Smooth muscle cell (in vitro differentiated cells): ENCODE data around the gene PTDSS2. TPM values are rescaled to one million over a fixed set of nuclear protein-coding genes. Genes with fewer than 3 reads are reported as not detected.
A peak's percentile ranks its signal among the peaks of the same experiment; 100 is the strongest.

Experiments used
- DNase-seq: peaks from one replicate; lab custom pipeline; 2025; ENCODE audit not compliant: unreplicated experiment; lab: John Stamatoyannopoulos, UW
- H2AFZ ChIP-seq: fragments of 200-600 bp; sonication (generic); 2 replicates; pipeline ENCODE4 v1.6.0; 2016; ENCODE audit warnings: antibody characterized with exemption, low read depth, mild to moderate bottlenecking
- H3F3A ChIP-seq: fragments of 200-600 bp; sonication (generic); 2 replicates; pipeline ENCODE4 v1.6.0; 2017; ENCODE audit warnings: antibody characterized with exemption, low read depth
- H3K27ac ChIP-seq: fragments of 200-600 bp; sonication (generic); 2 replicates; pipeline ENCODE4 v1.5.1; 2016; ENCODE audit warnings: low read depth, mild to moderate bottlenecking
- H3K27me3 ChIP-seq: fragments of 200-600 bp; sonication (generic); 2 replicates; pipeline ENCODE4 v1.6.1; 2016; ENCODE audit warnings: low read depth, mild to moderate bottlenecking
- H3K36me3 ChIP-seq: fragments of 200-600 bp; sonication (generic); 2 replicates; pipeline ENCODE4 v1.5.1; 2016; ENCODE audit warnings: low read depth
- H3K4me1 ChIP-seq: fragments of 200-600 bp; sonication (generic); 2 replicates; pipeline ENCODE4 v1.5.1; 2016; ENCODE audit warnings: low read depth
- H3K4me2 ChIP-seq: fragments of 200-600 bp; sonication (generic); 2 replicates; pipeline ENCODE4 v1.6.0; 2016; ENCODE audit warnings: mild to moderate bottlenecking
- H3K4me3 ChIP-seq: fragments of 200-600 bp; sonication (generic); 2 replicates; pipeline ENCODE4 v1.5.1; 2016; ENCODE audit warnings: mild to moderate bottlenecking
- H3K79me2 ChIP-seq: fragments of 200-600 bp; sonication (generic); 2 replicates; pipeline ENCODE4 v1.6.0; 2016; ENCODE audit warnings: low read depth, mild to moderate bottlenecking
- H3K9ac ChIP-seq: fragments of 200-600 bp; sonication (generic); 2 replicates; pipeline ENCODE4 v1.6.0; 2016; ENCODE audit warnings: low read depth
- H3K9me3 ChIP-seq: fragments of 200-600 bp; sonication (generic); replicated peaks from 2 replicates; pipeline ENCODE4 v1.5.1; 2016; ENCODE audit warnings: low read depth
- H4K20me1 ChIP-seq: fragments of 200-600 bp; sonication (generic); 2 replicates; pipeline ENCODE4 v1.6.0; 2016; ENCODE audit warnings: low read depth
- CTCF ChIP-seq: fragments of 200-600 bp; sonication (generic); IDR thresholded peaks from 2 replicates; pipeline ENCODE4 v1.5.1; 2017; ENCODE audit warnings: borderline replicate concordance, mild to moderate bottlenecking, antibody characterized with exemption; ENCODE audit not compliant: insufficient read depth, poor library complexity, severe bottlenecking
- WGBS: methylation state at CpG from one replicate; pipeline ENCODE4 v1.1.7; 2016; ENCODE audit warnings: low lambda C conversion rate; 5-methylcytosine and 5-hydroxymethylcytosine counted together
- polyA plus RNA-seq: library from polyadenylated mRNA; unstranded; fragments of >200 nt; fragmentation: Nextera tagmentation; extraction: Ambion mirVana; gene quantifications from 2 replicates; pipeline ENCODE4 v1.2.1, GENCODE V29; 2016
- total RNA-seq: library from RNA; depleted of rRNA; stranded (reverse); fragments of >200 nt; gene quantifications from 2 replicates; pipeline ENCODE4 v1.2.3, GENCODE V29; 2014

Gene PTDSS2
- total and polyA plus RNA-seq, 2 experiments from 2014 or later, result 15.2 to 25.2 TPM

GRCh38 chr11:532527-532985 is 82.5 kb downstream of the PTDSS2 start:
- 94% methylated on average over 21 of the region's 23 CpGs for WGBS
- Histone ChIP-seq H3K9ac (no peak overlapping the region), H2AFZ (no peak overlapping the region), H4K20me1 (peaks cover 35% of the 10 kb centered on the region), H3K79me2 (peaks cover 16% of the 10 kb centered on the region), H3K4me2 (no peak overlapping the region), H3K9me3 (no peaks in the 10 kb centered on the region), H3K27ac (no peak overlapping the region), H3K36me3 (no peaks in the 10 kb centered on the region), H3K27me3 (no peaks in the 10 kb centered on the region), H3K4me1 (peaks cover 2% of the 10 kb centered on the region), H3K4me3 (no peak overlapping the region), H3F3A (no peaks in the 10 kb centered on the region)
- DNase-seq, result no peak
- no peak for TF ChIP-seq CTCF

DNA sequence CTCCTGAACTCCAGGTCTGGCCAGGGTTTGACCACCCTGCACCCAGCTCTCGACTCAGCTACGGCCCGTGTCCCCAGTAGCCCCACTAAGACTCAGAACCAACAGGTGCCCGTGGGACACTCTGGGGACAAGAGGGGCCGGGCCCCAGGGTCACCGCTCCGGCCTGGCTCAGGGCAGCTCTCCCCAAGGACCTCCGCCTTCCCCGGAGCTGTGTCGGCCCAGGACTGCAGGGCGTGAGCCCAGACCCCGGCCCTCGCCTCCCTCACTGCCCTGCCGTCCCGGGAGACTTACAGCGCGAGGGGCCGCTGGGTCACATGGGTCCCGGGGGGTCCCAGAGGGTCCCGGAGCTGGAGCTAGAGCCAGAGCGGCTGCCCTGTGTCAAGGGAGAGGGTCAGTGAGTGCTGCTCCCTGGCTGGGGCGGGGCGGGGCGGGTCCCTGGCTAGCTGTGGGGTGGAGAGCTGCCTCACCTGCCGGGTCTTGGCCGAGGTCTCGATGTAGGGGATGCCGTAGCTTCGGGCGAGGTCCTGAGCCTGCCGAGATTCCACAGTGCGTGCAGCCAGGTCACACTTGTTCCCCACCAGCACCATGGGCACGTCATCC is 83.0 kb downstream of the PTDSS2 start:
- Histone ChIP-seq H3K9ac (no peak overlapping the region), H3F3A (no peaks in the 10 kb centered on the region), H3K27ac (no peak overlapping the region), H3K9me3 (no peaks in the 10 kb centered on the region), H3K36me3 (no peaks in the 10 kb centered on the region), H3K4me2 (no peak overlapping the region), H2AFZ (no peak overlapping the region), H3K79me2 (peaks cover 16% of the 10 kb centered on the region), H3K4me3 (no peak overlapping the region), H4K20me1 (peaks cover 35% of the 10 kb centered on the region), H3K27me3 (no peaks in the 10 kb centered on the region), H3K4me1 (peaks cover 5% of the 10 kb centered on the region)
- WGBS, result 97% methylated on average over 23 of the region's 33 CpGs
- TF ChIP-seq CTCF, result no peak
- DNase-seq, result no peak

DNA sequence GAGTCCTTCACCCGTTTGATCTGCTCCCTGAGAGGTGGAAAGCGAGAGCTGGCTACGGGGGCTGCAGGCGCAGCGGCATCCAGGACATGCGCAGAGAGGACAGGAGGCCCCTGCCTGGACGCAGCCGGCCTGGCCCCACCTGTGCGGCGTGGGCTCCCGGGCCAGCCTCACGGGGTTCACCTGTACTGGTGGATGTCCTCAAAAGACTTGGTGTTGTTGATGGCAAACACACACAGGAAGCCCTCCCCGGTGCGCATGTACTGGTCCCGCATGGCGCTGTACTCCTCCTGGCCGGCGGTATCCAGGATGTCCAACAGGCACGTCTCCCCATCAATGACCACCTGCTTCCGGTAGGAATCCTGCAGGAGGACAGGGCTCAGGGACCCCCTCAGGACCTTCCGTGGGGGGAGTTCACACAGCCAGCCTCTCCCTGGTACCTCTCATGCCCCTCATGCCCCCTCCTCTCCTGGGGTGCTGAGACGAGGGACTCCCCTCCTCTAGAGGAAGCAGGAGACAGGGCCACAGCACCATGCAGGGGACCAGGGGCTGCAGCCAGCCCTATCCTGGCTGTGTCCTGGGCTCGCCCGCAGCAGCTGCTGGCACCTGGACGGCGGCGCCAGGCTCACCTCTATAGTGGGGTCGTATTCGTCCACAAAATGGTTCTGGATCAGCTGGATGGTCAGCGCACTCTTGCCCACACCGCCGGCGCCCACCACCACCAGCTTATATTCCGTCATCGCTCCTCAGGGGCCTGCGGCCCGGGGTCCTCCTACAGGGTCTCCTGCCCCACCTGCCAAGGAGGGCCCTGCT is 83.7 kb downstream of the PTDSS2 start:
- Histone ChIP-seq H3K27ac (no peak overlapping the region), H3K4me1 (peaks cover 5% of the 10 kb centered on the region), H3K79me2 (peaks cover 16% of the 10 kb centered on the region), H3F3A (no peaks in the 10 kb centered on the region), H3K9ac (no peak overlapping the region), H3K9me3 (no peaks in the 10 kb centered on the region), H3K27me3 (no peaks in the 10 kb centered on the region), H4K20me1 (peaks cover 35% of the 10 kb centered on the region), H2AFZ (no peak overlapping the region), H3K4me3 (peak overlapping the region; percentile 94), H3K36me3 (no peaks in the 10 kb centered on the region), H3K4me2 (peak overlapping the region; percentile 95)
- no peak for DNase-seq
- 98% methylated on average over 37 of the region's 37 CpGs for WGBS
- no peak for TF ChIP-seq CTCF
